Activated T-helper 1 cell treated with anti-CD3 and anti-CD28 coated beads, Interleukin-12 subunit alpha, Interleukin-12 subunit beta, Interleukin-2, Interleukin-4 antibody, amounts not matched to agents 30 ng/mL and 10 ng/mL and 1 ng/mL, durations not matched to agents 14 hours and 24 hours and 36 hours (primary cell): ENCODE data around the gene PAH. TPM values are rescaled to one million over a fixed set of nuclear protein-coding genes. Genes with fewer than 3 reads are reported as not detected.

Experiments
- DNase-seq: peaks from one replicate; pipeline ENCODE4 v3.0.0; 2021; ENCODE audit warnings: low spot score
- H3K27ac Mint-ChIP-seq: one replicate; pipeline ENCODE4 v1.8.0; 2021; ENCODE audit warnings: mild to moderate bottlenecking, mixed read lengths
- H3K27me3 Mint-ChIP-seq: one replicate; pipeline ENCODE4 v1.8.0; 2022; ENCODE audit warnings: mild to moderate bottlenecking, moderate library complexity, mixed read lengths; ENCODE audit not compliant: insufficient read depth
- H3K36me3 Mint-ChIP-seq: one replicate; pipeline ENCODE4 v1.8.0; 2021; ENCODE audit warnings: low read depth, mixed read lengths
- H3K4me1 Mint-ChIP-seq: one replicate; pipeline ENCODE4 v1.8.0; 2021; ENCODE audit warnings: low read depth, mixed read lengths
- H3K4me3 Mint-ChIP-seq: one replicate; pipeline ENCODE4 v1.8.0; 2021; ENCODE audit warnings: mild to moderate bottlenecking, moderate library complexity, mixed read lengths
- H3K9me3 Mint-ChIP-seq: one replicate; pipeline ENCODE4 v1.8.0; 2021; ENCODE audit warnings: mixed read lengths
- intact Hi-C: fragments of 100-400 bp; cut with micrococcal nuclease; formaldehyde crosslinking; loops from one replicate; pipeline ENCODE4 v1.15.1; 2024
- total RNA-seq: library from RNA; stranded (reverse); gene quantifications from 2 replicates; pipeline ENCODE4 v1.2.3, GENCODE V29; 2022

PAH gene
- total RNA-seq, 1 donor from 2014 or later, result not detected

DNA sequence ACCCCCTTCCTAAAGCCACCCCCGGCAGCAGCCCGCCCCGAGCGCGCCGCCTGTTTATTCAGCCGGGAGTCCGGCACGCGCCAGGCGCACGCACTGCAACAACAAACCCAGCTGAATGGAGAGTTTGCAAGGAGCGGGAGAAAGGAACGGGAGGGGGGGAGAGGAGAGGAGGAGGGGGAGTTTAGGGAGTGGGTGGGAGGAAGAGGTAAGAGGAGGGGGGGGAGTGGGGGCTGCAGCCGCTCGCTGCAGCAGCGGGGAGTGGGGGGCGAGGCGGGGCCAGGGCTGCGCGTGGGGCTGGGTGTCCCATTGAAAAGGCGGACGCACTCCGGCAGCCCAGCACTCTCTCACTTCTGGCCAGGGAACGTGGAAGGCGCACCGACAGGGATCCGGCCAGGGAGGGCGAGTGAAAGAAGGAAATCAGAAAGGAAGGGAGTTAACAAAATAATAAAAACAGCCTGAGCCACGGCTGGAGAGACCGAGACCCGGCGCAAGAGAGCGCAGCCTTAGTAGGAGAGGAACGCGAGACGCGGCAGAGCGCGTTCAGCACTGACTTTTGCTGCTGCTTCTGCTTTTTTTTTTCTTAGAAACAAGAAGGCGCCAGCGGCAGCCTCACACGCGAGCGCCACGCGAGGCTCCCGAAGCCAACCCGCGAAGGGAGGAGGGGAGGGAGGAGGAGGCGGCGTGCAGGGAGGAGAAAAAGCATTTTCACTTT, 40.5 kb upstream of the PAH start, which contains the start of gene ASCL1:
Gene ASCL1, plus strand, starts transcription at position 336 of the 712 bp plus-strand sequence. CDS start 571 bp downstream, outside the sequence.
- intact Hi-C loops, result loop anchor here (1.0 kb wide), 1 partner anchor 8 kb away; no protein-coding TSS in a partner anchor
- Mint-ChIP-seq H3K27me3 (peaks cover 76% of the 10 kb centered on the region), H3K4me3 (peak within 1 kb of the TSS; percentile 80), H3K4me1 (peaks cover 38% of the 10 kb centered on the region), H3K27ac (peak within 1 kb of the TSS; percentile 67), H3K36me3 (no peaks in the 10 kb centered on the region), H3K9me3 (no peaks in the 10 kb centered on the region)
- no peak for DNase-seq

- Mint-ChIP-seq H3K9me3 (no peaks in the 10 kb centered on the region), H3K27ac (peak overlapping the region; percentile 67), H3K4me1 (peaks cover 37% of the 10 kb centered on the region), H3K36me3 (no peaks in the 10 kb centered on the region), H3K27me3 (peaks cover 74% of the 10 kb centered on the region), H3K4me3 (peak overlapping the region; percentile 74)
- intact Hi-C loops, result loop anchor here (1.0 kb wide), 1 partner anchor 8 kb away; no protein-coding TSS in a partner anchor
- no peak for DNase-seq
Measured at GRCh38 chr12:102956738-102957327, 39.8 kb upstream of the PAH start.

GRCh38 chr12:102955926-102956737, 39.1 kb upstream of the PAH start:
- H3K36me3 Mint-ChIP-seq, result peaks cover 2% of the 10 kb centered on the region
- no peak for DNase-seq
- no peak overlapping the region for H3K27ac Mint-ChIP-seq
- no peaks in the 10 kb centered on the region for H3K9me3 Mint-ChIP-seq
- peaks cover 72% of the 10 kb centered on the region for H3K27me3 Mint-ChIP-seq
- peak overlapping the region; percentile 74 for H3K4me3 Mint-ChIP-seq
- intact Hi-C loops, result no loop called here
- peaks cover 40% of the 10 kb centered on the region for H3K4me1 Mint-ChIP-seq

GRCh38 chr12:102954134-102954533, 37.1 kb upstream of the PAH start:
- H3K4me3 Mint-ChIP-seq, result no peak overlapping the region
- no peaks in the 10 kb centered on the region for H3K9me3 Mint-ChIP-seq
- H3K4me1 Mint-ChIP-seq, result peaks cover 42% of the 10 kb centered on the region
- H3K36me3 Mint-ChIP-seq, result peaks cover 2% of the 10 kb centered on the region
- intact Hi-C loops, result no loop called here
- peaks cover 72% of the 10 kb centered on the region for H3K27me3 Mint-ChIP-seq
- no peak overlapping the region for H3K27ac Mint-ChIP-seq
- DNase-seq, result no peak

DNA sequence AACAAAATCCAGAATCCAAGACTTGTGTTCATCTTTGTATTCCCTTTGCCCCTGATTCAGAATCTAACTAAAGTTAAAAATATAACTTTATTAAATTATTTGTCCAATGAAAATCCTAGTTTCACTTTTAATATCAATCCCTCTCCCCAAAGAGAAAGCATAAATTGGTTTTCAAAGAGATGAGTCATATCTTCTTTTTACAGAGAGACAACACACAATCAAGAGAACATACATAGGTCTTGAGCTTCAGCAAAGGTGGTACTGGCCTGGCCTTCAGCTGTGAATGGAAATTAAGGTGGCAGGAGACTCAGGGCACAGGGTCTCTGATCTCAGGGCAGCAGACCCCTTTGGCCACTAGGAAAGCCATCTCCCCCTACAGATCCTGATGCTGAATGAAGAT, 36.2 kb upstream of the PAH start:
- peaks cover 70% of the 10 kb centered on the region for H3K27me3 Mint-ChIP-seq
- intact Hi-C loops, result no loop called here
- peaks cover 38% of the 10 kb centered on the region for H3K4me1 Mint-ChIP-seq
- no peaks in the 10 kb centered on the region for H3K9me3 Mint-ChIP-seq
- H3K36me3 Mint-ChIP-seq, result peaks cover 2% of the 10 kb centered on the region
- no peak overlapping the region for H3K27ac Mint-ChIP-seq
- no peak overlapping the region for H3K4me3 Mint-ChIP-seq
- DNase-seq, result no peak

DNA sequence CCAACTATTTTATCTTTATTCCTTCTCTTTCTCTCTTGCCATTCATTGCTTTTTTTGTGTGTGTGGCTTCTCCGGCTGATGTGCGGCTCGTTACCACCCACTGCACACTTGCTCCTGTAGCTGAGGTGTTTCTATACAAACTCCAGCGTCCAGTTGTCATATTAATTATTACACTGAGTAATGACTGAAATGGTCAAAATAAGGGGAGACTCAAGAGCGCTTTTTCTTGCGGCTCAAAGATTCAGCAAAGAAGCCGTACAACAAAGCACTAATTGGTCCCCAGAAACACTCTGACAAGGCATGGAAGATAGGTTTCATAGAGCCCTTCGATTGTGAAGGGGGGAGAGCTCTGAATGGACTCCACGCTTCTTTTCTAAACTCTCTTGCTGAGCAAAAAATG, 34.8 kb upstream of the PAH start:
- Mint-ChIP-seq H3K27me3 (peaks cover 69% of the 10 kb centered on the region), H3K4me1 (peaks cover 33% of the 10 kb centered on the region), H3K27ac (no peak overlapping the region), H3K9me3 (no peaks in the 10 kb centered on the region), H3K4me3 (no peak overlapping the region), H3K36me3 (peaks cover 2% of the 10 kb centered on the region)
- intact Hi-C loops, result loop anchor here (2.0 kb wide), 1 partner anchor 13 kb away; no protein-coding TSS in a partner anchor
- no peak for DNase-seq

GRCh38 chr12:102950950-102951619, 34.0 kb upstream of the PAH start:
- Mint-ChIP-seq H3K27ac (peak overlapping the region; percentile 47), H3K27me3 (peaks cover 64% of the 10 kb centered on the region), H3K4me1 (peaks cover 29% of the 10 kb centered on the region), H3K9me3 (no peaks in the 10 kb centered on the region), H3K36me3 (peaks cover 2% of the 10 kb centered on the region), H3K4me3 (peak overlapping the region; percentile 3)
- intact Hi-C loops, result loop anchor here (2.0 kb wide), 1 partner anchor 14 kb away; no protein-coding TSS in a partner anchor
- no peak for DNase-seq

DNA sequence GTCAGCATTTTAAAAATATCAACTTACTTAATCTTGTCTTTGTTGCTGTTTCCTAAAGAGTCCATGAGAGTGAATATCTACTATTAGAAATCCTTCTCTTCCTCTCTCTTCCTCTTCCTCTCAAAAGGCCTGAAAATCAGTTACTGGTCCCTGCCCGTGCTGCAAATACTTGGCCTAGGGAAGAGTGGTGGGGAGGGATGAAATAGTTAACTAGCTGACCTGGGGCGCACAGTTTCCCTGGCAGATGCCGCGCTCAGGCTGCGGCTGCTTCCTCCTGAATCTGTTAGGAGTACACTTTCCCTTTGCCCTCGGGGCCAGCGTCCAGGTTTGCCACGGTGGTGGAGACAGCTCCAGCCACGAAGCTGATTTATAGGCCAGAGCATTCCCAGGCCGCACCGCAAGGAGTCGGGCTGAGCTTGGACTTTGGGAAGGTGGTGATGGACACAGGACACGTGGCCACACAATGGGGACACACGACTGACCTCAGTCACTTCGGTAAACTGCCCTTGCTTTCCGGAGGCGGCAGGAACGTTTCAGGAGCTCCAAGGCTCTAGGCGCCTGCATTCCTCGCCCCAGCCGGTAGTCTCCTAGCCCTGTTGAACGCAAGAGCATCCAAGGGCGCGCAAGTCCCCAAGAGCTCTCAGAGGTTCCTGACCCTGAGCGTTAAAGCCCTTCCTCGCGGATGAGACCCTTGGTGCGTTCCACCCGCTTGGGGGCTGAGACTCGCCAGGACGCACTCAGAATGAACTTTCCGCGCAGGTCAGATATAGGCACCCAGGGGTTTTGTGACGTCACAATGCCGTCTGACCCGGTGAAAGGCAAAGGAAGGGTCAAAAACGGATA, 33.3 kb upstream of the PAH start:
- H3K9me3 Mint-ChIP-seq, result no peaks in the 10 kb centered on the region
- peak overlapping the region; percentile 3 for H3K4me3 Mint-ChIP-seq
- DNase-seq, result no peak
- intact Hi-C loops, result loop anchor here (2.0 kb wide), 1 partner anchor 14 kb away; no protein-coding TSS in a partner anchor
- H3K4me1 Mint-ChIP-seq, result peaks cover 29% of the 10 kb centered on the region
- peaks cover 2% of the 10 kb centered on the region for H3K36me3 Mint-ChIP-seq
- H3K27me3 Mint-ChIP-seq, result peaks cover 59% of the 10 kb centered on the region
- peak overlapping the region; percentile 47 for H3K27ac Mint-ChIP-seq

GRCh38 chr12:102948941-102949352, 31.9 kb upstream of the PAH start:
- Mint-ChIP-seq H3K9me3 (no peaks in the 10 kb centered on the region), H3K27ac (no peak overlapping the region), H3K27me3 (peaks cover 45% of the 10 kb centered on the region)

GRCh38 chr12:102946042-102946441, 29.0 kb upstream of the PAH start:
- no peak overlapping the region for H3K27ac Mint-ChIP-seq
- H3K4me1 Mint-ChIP-seq, result peaks cover 5% of the 10 kb centered on the region
- DNase-seq, result no peak
- H3K4me3 Mint-ChIP-seq, result no peak overlapping the region
- no peaks in the 10 kb centered on the region for H3K9me3 Mint-ChIP-seq
- intact Hi-C loops, result no loop called here
- H3K36me3 Mint-ChIP-seq, result no peaks in the 10 kb centered on the region
- H3K27me3 Mint-ChIP-seq, result peaks cover 41% of the 10 kb centered on the region

More at GRCh38 chr12:102948941-102949352, 31.9 kb upstream of the PAH start:
- intact Hi-C loops, result loop anchor here (1.0 to 2.0 kb wide), 5 partner anchors 8 to 683 kb away; partner anchors contain the start of gene ASCL1
- peaks cover 2% of the 10 kb centered on the region for H3K36me3 Mint-ChIP-seq
- peaks cover 21% of the 10 kb centered on the region for H3K4me1 Mint-ChIP-seq
- H3K4me3 Mint-ChIP-seq, result no peak overlapping the region
- no peak for DNase-seq

- Mint-ChIP-seq H3K36me3 (no peaks in the 10 kb centered on the region), H3K9me3 (no peaks in the 10 kb centered on the region), H3K27me3 (peaks cover 11% of the 10 kb centered on the region), H3K27ac (no peak overlapping the region), H3K4me3 (no peak overlapping the region), H3K4me1 (no peaks in the 10 kb centered on the region)
- DNase-seq, result no peak
- intact Hi-C loops, result no loop called here
Measured at GRCh38 chr12:102939670-102940222, 22.7 kb upstream of the PAH start.
